CD4-positive, alpha-beta T cell (primary cell): ENCODE measurements around the gene HPCAL1. TPM values are rescaled to one million over a fixed set of nuclear protein-coding genes. Genes with fewer than 3 reads are reported as not detected.

ENCODE experiments used
- ATAC-seq: fragments of 200-7000 bp; cut with Tn5 transposase; one replicate; pipeline ENCODE4 v1.10.0; 2022; ENCODE audit warnings: mild to moderate bottlenecking; ENCODE audit not compliant: poor library complexity
- CTCF ChIA-PET: fragments of 350-600 bp; sonication (Branson Sonifier 250); formaldehyde crosslinking; loops from one replicate; lab custom pipeline; 2021; ENCODE audit warnings: antibody characterized with exemption, inconsistent platforms; lab: Charles Lee
- POLR2A ChIA-PET: fragments of 350-600 bp; sonication (Branson Sonifier 250); formaldehyde crosslinking; loops from one replicate; lab custom pipeline; 2021; ENCODE audit warnings: antibody characterized with exemption, inconsistent platforms; lab: Charles Lee
- DNase-seq, 14 experiments: peaks; one replicate each; pipeline ENCODE4 v3.0.0-alpha.2; 2013 to 2020; ENCODE audit warnings: mixed read lengths in 2 of 14
- H3K27ac ChIP-seq, 2 donors: one replicate each; pipeline versions ENCODE4 v1.5.1 to v1.7.0; 2013; ENCODE audit warnings: low read length in 2 of 2, low read depth in 1 of 2, mild to moderate bottlenecking in 1 of 2
- H3K27me3 ChIP-seq, 2 experiments: 1 replicate in 1 of 2; 2 replicates in 1 of 2; pipeline versions ENCODE4 v1.6.1 to v1.7.0; 2013; ENCODE audit warnings: low read length in 2 of 2, control low read depth in 1 of 2, mild to moderate bottlenecking in 1 of 2, moderate library complexity in 1 of 2; ENCODE audit not compliant: insufficient read depth in 2 of 2, control insufficient read depth in 1 of 2
- H3K36me3 ChIP-seq: one replicate; pipeline ENCODE4 v1.6.1; 2013; ENCODE audit warnings: low read length, control low read depth; ENCODE audit not compliant: insufficient read depth
- H3K4me1 ChIP-seq: one replicate; pipeline ENCODE4 v1.6.1; 2013; ENCODE audit warnings: low read length, control low read depth; ENCODE audit not compliant: insufficient read depth
- H3K4me3 ChIP-seq: one replicate; pipeline ENCODE4 v1.5.1; 2013; ENCODE audit warnings: mild to moderate bottlenecking, low read length, moderate library complexity
- H3K9me3 ChIP-seq, 2 experiments: 1 replicate in 1 of 2; 2 replicates in 1 of 2; pipeline versions ENCODE4 v1.6.1 to v1.7.0; 2013; ENCODE audit warnings: low read length in 2 of 2, mild to moderate bottlenecking in 2 of 2, control low read depth in 1 of 2, moderate library complexity in 1 of 2; ENCODE audit not compliant: control insufficient read depth in 1 of 2, insufficient read depth in 1 of 2
- H3K27ac Mint-ChIP-seq: one replicate; pipeline ENCODE4 v1.8.0; 2020; ENCODE audit warnings: mixed read lengths
- H3K27me3 Mint-ChIP-seq: one replicate; pipeline ENCODE4 v1.8.0; 2021; ENCODE audit warnings: mixed read lengths
- H3K36me3 Mint-ChIP-seq: one replicate; pipeline ENCODE4 v1.8.0; 2021; ENCODE audit warnings: low read depth, mixed read lengths
- H3K4me1 Mint-ChIP-seq: one replicate; pipeline ENCODE4 v1.8.0; 2021; ENCODE audit warnings: low read depth, mixed read lengths
- H3K4me3 Mint-ChIP-seq: one replicate; pipeline ENCODE4 v1.8.0; 2020; ENCODE audit warnings: mild to moderate bottlenecking, mixed read lengths
- H3K9me3 Mint-ChIP-seq: one replicate; pipeline ENCODE4 v1.8.0; 2020; ENCODE audit warnings: mixed read lengths
- intact Hi-C, 2 experiments: fragments of 100-400 bp; cut with DNase I in 1 of 2; cut with micrococcal nuclease in 1 of 2; formaldehyde crosslinking; loops; one replicate each; pipeline versions ENCODE4 v1.15.1 to v1.9.0; 2023 to 2025; cut with DNase I, micrococcal nuclease
- total RNA-seq, 174 experiments: library from RNA in 2 of 174; stranded (reverse) in 2 of 174; gene quantifications; one replicate each; pipeline ENCODE4 v1.2.3 and lab custom pipeline; 2021 to 2026
- TF ChIP-seq, protein P1 (sequence below): fragments of 200-600 bp; IDR thresholded peaks from one replicate; pipeline ENCODE4 v1.8.0; 2022; ENCODE audit warnings: antibody characterized with exemption, mild to moderate bottlenecking

Gene HPCAL1
- total RNA-seq, 2 experiments from 2014 or later = 24.9 to 27.9 TPM

DNA sequence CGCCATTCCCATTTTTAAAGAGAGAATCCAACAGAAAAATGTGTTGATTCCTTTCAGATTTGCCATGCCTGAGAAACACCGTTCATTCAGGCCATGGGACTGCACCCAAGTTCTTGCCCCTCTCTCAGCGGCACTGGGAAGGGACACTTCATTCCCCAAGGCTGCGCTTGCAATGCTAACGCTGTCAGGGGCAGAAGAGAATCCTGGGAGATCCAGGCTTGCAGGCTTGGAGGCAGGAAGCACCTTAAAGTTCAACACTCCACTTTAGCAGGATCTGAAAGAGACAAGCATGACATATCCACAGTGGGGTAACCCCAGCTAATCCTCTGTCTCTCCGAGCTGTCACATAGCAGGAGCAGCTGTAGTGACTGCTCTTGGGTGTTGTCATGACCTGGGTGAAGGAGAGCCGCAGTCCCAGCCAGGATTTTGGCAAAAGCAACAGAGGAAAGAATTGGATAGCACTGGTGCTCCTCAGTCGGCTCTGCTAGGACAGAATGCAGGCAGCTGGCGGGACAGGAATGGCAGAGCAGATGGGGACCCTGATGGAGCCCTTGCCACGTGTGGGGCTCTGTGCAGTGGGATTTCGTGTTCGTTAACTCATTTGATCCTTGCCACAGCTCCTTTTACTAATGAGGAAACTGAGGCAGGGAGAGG, 167.4 kb downstream of the HPCAL1 start:
- no peaks in the 10 kb centered on the region for H3K9me3 Mint-ChIP-seq
- no peak overlapping the region for H3K27ac Mint-ChIP-seq
- H3K4me3 ChIP-seq = no peak overlapping the region

DNA sequence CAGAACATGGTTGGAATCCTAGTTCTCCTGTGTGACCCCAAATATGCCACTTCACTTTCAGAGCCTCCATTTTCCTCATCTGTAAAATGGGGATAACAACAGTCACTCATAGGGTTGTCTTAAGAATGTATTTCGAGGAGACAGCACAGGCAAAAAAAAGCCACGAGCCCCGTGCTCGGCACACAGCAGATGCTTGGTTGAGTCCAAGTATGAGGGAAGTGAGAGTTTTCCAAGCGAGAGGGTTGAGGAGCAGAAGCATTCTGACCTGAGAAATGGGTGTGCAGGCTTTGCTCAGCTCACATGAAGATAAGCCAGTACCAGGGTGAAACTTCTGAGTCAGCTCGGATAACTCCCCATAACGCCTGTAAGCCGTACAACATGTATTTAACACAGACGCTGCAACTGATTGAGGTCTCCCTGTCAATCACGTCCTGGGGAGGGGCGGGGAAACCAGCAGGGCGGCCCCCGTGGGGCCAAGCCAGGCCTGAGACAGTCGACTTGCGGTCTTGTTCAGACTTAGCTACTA, 168.4 kb downstream of the HPCAL1 start:
- CTCF ChIA-PET = no interaction called here
- DNase-seq (no peak), ATAC-seq (no peak)
- intact Hi-C loops = no loop called here
- Mint-ChIP-seq H3K27me3 (no peaks in the 10 kb centered on the region), H3K9me3 (no peaks in the 10 kb centered on the region), H3K4me1 (no peaks in the 10 kb centered on the region), H3K36me3 (no peaks in the 10 kb centered on the region), H3K27ac (no peak overlapping the region), H3K4me3 (no peak overlapping the region)
- TF ChIP-seq, protein P1, sequence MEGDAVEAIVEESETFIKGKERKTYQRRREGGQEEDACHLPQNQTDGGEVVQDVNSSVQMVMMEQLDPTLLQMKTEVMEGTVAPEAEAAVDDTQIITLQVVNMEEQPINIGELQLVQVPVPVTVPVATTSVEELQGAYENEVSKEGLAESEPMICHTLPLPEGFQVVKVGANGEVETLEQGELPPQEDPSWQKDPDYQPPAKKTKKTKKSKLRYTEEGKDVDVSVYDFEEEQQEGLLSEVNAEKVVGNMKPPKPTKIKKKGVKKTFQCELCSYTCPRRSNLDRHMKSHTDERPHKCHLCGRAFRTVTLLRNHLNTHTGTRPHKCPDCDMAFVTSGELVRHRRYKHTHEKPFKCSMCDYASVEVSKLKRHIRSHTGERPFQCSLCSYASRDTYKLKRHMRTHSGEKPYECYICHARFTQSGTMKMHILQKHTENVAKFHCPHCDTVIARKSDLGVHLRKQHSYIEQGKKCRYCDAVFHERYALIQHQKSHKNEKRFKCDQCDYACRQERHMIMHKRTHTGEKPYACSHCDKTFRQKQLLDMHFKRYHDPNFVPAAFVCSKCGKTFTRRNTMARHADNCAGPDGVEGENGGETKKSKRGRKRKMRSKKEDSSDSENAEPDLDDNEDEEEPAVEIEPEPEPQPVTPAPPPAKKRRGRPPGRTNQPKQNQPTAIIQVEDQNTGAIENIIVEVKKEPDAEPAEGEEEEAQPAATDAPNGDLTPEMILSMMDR = no peak
- Histone ChIP-seq H3K36me3 (no peaks in the 10 kb centered on the region), H3K4me1 (no peaks in the 10 kb centered on the region), H3K9me3 (no peaks in the 10 kb centered on the region), H3K27me3 (no peaks in the 10 kb centered on the region), H3K4me3 (no peak overlapping the region), H3K27ac (no peak overlapping the region)
- POLR2A ChIA-PET = no interaction called here

More for the DNA sequence above, 167.4 kb downstream of the HPCAL1 start:
- TF ChIP-seq, protein P1 = no peak
- H3K4me1 ChIP-seq = no peaks in the 10 kb centered on the region
- no peak for DNase-seq
- no peaks in the 10 kb centered on the region for H3K36me3 ChIP-seq
- Mint-ChIP-seq H3K4me1 (no peaks in the 10 kb centered on the region), H3K4me3 (no peak overlapping the region), H3K27me3 (no peaks in the 10 kb centered on the region), H3K36me3 (no peaks in the 10 kb centered on the region)
- ChIA-PET CTCF (no interaction called here), POLR2A (no interaction called here)
- H3K9me3 ChIP-seq = no peaks in the 10 kb centered on the region
- intact Hi-C loops = no loop called here
- H3K27ac ChIP-seq = no peak overlapping the region
- ATAC-seq = no peak
- H3K27me3 ChIP-seq = no peaks in the 10 kb centered on the region

DNA sequence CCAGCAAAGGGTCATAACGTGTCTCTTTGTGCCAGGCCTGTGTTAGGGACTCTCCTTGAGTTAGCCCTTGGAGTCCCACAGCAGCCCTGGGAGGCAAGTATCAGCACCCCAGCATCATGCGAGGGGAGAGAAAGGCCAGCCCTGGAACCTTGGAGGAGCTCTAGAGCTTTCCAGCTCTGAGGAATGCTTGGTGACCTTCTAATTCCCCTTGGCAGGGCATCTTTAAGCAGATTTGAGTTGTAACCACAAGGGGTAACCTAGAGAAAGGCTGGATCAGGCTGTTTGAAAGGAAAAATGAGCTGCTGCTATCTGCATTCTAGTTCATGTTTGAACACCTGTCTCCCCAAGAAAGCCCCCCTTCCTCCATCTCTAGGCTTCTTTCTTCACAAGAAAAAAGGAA, 169.3 kb downstream of the HPCAL1 start:
- ChIA-PET CTCF (no interaction called here), POLR2A (no interaction called here)
- no peaks in the 10 kb centered on the region for H3K9me3 Mint-ChIP-seq
- Histone ChIP-seq H3K27ac (no peak overlapping the region), H3K4me1 (no peaks in the 10 kb centered on the region), H3K27me3 (no peaks in the 10 kb centered on the region), H3K36me3 (no peaks in the 10 kb centered on the region), H3K4me3 (no peak overlapping the region), H3K9me3 (no peaks in the 10 kb centered on the region)
- no peak overlapping the region for H3K27ac Mint-ChIP-seq
- intact Hi-C loops = no loop called here
- H3K4me1 Mint-ChIP-seq = peaks cover 2% of the 10 kb centered on the region
- H3K36me3 Mint-ChIP-seq = no peaks in the 10 kb centered on the region
- ATAC-seq (no peak), DNase-seq (no peak)
- TF ChIP-seq, protein P1 = no peak
- no peak overlapping the region for H3K4me3 Mint-ChIP-seq
- no peaks in the 10 kb centered on the region for H3K27me3 Mint-ChIP-seq
